ENCODE measurements around the gene ABCD4.
A peak's percentile ranks its signal among the peaks of the same experiment; 100 is the strongest.
"Not testable (repeated sequence)": the region's sequence is repeated elsewhere in the genome, so short reads cannot be mapped to it uniquely, and the experiment has no call there.

ABCD4 gene

DNA sequence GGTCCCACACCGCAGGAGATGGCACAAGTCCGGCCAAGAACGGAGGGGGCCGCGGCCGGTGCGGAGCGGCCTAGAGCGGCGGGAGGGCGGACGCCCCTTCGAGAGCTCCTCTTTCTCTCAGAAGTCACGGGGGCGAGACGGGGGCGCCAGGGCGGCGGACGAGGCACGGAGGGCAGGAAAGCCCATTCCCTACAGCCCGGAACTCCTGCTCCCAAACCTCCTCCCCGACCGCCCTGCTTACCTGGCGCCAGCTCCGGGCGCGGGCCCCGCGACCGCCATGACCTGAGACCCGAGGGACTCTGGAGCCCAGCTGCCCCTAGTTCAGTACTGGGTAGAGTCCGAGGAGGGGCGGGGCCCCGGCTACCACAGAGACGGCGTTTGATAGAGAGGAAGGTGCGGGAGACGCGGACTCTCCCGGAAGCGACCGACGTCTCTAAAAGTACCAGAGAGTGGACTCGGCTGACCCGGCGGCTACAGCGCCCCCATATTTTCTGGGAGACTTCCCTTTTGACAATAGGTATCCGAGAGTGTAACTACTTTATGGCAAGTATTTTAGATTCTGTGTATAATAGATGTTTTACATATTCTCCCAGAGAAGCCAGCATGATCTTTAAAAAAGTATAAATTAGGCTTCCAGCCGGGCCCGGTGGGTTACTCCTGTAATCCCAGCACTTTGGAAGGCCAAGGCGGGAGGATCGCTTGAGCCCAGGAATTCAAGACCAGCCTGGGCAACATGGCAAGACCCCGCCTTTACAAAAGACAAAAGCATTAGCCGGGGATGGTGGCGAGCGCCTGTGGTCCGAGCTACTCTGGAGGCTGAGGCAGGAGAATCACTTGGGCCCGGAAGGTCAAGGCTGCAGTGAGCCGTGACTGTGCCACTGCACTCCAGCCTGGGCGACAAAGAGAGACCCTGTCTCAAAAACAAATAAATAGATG, at the start of gene ABCD4:
ABCD4 (minus strand) TSS at position 301 of the 936 bp plus-strand sequence; CDS start at position 279, 22 bp downstream.
- peak; percentile 96 for DNase-seq

GRCh38 chr14:74350928-74351323, 48.2 kb upstream of the ABCD4 start:
- DNase-seq: no peak

DNA sequence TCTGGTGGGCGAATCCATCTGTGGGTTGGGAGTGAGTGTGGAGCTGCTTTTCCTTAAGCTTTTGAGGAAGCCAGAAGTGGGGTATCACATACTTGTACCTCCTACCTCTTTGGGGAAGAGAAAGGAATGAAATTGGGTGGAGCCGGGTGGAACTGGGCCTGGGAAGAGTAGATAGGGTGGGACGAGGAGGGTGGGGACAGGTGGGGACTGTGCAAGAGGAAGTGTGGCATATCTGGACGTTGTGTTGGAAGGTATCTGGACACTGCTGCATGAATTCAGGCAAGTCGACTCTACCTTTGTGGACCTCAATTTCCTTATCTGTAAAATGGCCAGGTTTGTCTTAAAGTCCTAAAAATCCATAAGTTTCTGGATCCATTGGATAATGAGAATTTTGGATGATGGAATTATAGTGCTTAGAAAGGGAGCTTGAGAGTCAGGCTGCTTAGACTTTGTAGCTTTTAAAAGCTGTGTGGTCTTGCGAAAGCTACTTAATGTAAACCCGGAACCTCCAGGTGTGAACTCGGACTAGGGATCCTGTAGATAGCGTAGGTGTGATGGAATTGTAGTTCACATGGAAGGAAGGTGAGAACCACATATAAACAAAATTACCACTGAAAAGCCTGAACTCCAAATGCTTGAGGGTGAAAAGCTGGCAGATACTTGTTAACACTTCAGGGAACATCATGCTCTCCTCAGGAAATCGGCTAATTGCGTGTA, 47.6 kb upstream of the ABCD4 start:
- no peak for DNase-seq

GRCh38 chr14:74349757-74350156, 47.0 kb upstream of the ABCD4 start:
- DNase-seq: no peak

DNA sequence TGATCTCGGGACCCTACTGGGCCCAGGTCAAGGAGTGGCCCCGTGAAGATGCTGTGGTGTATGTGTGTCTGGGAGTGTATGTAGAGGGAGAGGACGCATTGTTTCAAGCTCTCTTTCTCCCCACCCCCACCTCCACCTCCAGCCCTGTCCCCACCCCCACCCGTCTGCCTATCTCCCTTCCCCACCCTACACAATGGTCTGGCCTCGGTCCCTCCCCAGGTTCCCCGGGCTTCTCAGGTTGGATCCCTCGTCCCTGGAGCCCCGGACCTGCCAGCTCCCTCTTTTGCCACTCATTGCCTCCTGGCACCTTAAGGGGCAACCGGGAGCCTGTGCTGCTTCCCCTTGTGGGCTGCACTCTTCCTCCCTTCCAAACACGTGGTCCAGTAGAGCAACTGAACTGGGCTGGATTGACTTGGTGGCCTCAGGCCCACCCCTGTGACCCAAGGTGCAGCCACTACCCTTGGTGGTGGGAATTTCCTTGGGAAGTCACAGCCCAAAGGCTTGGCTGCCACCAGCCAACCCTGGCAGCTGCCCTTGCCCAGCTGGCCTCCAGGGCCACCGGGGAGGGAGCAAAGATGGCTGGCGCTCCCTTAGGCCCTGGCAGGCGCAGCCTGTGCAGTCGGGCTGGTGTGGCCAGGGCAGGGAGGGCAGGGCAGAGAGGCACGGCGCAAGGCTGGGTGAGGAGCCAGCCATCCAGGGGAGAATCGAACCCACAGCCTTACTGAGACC, 46.2 kb upstream of the ABCD4 start:
- DNase-seq: no peak

DNA sequence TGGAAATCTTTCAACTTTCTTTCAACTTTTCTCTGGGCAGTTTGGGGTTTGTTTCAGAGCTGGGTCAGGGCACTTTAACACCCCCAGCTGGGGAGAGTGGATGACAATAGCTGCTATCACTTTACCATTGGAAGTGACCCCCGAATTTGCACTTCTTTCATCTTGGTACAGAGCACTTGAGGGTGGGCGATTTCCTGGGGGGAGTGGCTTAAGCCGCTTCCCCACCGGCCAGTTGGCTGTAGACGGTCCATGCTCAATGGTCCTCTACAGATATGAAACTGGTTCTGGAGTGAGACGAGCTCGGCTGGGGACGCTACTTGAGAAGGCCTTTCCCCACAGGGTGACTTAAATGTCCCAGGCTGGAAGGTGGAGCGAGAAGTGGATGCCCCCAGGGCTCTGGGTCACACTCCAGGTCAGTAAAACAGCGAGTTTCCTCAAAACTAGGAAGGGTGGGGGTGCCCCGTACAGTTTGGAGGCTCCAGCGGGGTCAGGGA, 45.6 kb upstream of the ABCD4 start, which contains the start of gene VRTN:
VRTN (plus strand) TSS at position 231 of the 494 bp plus-strand sequence. CDS start 8,313 bp downstream, outside the sequence.
- DNase-seq: no peak

GRCh38 chr14:74347795-74348100, 45.0 kb upstream of the ABCD4 start:
- no peak for DNase-seq

DNA sequence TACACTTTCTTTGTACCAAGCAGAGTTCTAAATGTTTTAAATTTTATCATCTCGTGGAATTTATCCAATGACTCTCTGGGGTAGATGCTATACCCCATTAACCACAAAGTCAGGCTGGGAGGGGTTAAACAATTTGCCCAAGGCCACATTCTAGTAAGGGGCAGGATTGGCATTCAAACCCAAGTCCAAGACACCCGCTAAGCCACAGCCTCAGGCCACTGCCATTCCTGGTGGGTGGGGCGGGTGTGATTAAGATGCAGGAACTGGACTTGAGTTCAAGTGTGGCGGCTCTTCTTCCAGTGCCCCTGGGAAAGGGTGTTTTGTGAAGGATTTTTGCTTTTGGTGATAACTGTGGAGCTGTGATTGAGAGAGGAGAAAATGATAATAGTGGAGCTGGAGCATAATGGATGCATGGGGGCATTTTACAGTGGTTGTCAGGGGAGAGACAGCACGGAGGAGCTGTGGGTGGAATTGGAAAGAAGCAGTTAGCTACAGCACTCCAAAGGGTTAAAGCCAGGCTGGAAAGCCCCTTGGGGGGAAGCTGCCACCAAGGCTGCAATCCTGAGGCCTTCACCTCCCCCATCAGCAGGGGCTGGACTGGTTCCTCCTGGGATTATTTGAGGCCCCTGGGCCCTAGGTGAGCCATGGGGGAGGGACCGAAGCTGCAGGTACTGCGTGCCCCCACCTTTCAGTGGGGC, 44.5 kb upstream of the ABCD4 start:
- DNase-seq: no peak

GRCh38 chr14:74346341-74346740, 43.6 kb upstream of the ABCD4 start:
- DNase-seq: no peak

- no peak for DNase-seq
Observed at GRCh38 chr14:74333909-74334308, 31.2 kb upstream of the ABCD4 start.

DNA sequence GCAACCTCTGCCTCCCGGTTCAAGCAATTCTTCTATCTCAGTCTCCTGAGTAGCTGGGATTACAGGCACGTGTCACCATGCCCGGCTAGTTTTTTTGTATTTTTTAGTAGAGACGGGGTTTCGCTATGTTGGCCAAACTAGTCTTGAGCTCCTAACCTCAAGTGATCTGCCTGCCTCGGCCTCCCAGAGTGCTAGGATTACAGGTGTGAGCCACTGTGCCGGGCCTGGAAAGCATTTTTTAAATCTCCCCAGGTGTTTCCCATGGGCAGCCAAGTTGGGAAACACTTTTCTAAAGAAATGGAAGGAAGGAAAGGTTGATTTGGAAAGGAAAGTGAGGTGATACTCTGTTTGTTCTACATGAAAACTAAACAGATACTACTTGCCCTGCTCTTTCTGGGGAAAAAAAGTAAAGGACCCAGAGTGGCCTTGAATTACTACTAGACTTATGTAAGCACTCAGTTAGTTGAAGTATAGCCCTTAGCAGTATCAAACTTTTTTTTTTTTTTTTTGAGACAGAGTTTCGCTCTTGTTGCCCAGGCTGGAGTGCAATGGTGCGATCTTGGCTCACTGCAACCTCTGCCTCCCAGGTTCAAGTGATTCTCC, 27.3 kb upstream of the ABCD4 start:
- DNase-seq: not testable (repeated sequence)

- no peak for DNase-seq
Observed at GRCh38 chr14:74326369-74327152, 23.8 kb upstream of the ABCD4 start.

- DNase-seq: no peak
Observed at GRCh38 chr14:74325446-74325845, 22.7 kb upstream of the ABCD4 start.

DNA sequence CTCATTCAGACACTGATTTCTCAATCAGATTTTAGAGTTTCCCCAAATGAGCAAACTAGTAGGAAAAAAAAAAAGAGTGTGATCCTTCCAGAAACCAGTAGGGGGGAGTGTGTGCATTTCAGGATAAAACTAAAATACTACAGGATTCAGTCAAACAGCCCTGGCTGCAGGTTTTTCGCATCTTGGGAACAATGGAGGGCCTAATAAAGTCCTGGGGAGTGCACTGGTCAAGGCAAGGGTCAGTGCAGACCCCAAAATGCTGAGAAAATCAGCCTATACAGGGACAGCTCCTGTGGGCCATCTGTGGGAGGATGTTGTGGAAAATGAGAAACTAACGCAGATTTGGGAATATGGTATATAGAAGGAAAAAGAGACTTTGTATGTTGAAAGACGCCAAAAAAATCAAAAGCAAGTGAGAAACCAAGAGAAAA, 22.2 kb upstream of the ABCD4 start:
- DNase-seq: no peak

- no peak for DNase-seq
Observed at GRCh38 chr14:74314576-74314975, 11.8 kb upstream of the ABCD4 start.

DNA sequence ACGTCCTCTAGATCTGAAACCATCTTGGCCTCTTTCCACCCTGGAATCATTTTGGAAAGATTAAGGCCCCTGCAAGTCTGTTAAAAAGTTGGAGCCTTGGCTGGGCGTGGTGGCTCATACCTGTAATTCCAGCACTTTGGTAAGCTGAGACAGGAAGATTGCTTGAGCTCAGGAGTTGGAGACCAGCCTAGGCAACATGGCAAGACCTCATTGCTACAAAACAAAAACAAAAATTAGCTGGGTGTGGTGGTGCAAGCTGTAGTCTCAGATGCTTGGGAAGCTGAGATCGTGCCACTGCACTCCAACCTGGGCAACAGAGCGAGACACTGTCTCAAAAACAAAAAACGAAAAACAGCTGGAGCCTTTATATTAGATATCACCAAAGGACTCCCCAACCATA, 10.9 kb upstream of the ABCD4 start:
- DNase-seq: no peak

DNA sequence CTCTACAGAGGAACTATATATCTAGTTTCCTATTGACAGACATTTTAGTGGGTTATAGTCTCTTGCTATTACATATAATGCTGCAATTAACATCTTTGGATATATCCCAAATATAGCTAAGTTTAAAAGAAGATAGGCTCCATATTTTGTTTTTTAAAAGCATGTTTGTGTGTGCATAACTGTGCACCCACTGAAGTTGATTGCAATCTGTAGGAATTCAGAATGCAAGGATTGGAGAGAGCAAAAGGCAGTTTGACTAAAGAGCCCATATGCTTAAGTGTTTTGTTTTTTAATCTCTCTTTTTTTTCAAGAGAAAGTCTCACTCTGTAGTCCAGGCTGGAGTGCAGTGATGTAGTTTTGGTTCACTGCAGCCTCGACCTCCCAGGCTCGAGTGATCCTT, 9.4 kb upstream of the ABCD4 start:
- DNase-seq: no peak

- no peak for DNase-seq
Observed at GRCh38 chr14:74309125-74310022, 6.6 kb upstream of the ABCD4 start.

DNA sequence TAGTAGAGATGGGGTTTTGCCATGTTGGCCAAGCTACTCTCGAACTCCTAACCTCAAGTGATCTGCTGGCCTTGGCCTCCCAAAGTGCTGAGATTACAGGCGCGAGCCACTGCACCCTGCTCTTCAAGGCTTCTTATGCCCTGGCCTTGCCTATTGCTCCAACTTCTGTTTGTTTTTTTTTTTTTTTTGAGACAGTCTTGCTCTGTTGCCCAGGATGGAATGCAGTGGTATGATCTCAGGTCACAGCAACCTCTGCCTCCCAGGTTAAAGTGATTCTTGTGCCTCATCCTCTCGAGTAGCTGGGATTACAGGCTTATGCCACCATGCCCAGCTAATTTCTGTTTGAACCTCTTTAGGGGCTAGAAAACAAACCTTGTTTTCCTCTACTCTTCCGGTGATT, 6.0 kb upstream of the ABCD4 start:
- DNase-seq: no peak

- no peak for DNase-seq
Observed at GRCh38 chr14:74302152-74302628, 544 bp downstream of the ABCD4 start.
